Hepatocyte (in vitro differentiated cells): ENCODE results near the gene FGGY. TPM values are rescaled to one million over a fixed set of nuclear protein-coding genes. Genes with fewer than 3 reads are reported as not detected.

ENCODE experiments used
- DNase-seq: peaks from one replicate; pipeline ENCODE4 v3.0.0-alpha.2; 2016; ENCODE audit warnings: low spot score
- H2AFZ ChIP-seq: fragments of 200-600 bp; sonication (generic); 2 replicates; pipeline ENCODE4 v1.6.0; 2016; ENCODE audit warnings: antibody characterized with exemption, mild to moderate bottlenecking
- H3K27ac ChIP-seq: fragments of 200-600 bp; sonication (generic); 2 replicates; pipeline ENCODE4 v1.5.1; 2016; ENCODE audit warnings: mild to moderate bottlenecking
- H3K27me3 ChIP-seq: fragments of 200-600 bp; sonication (generic); 2 replicates; pipeline ENCODE4 v1.6.1; 2016
- H3K36me3 ChIP-seq: fragments of 200-600 bp; sonication (generic); replicated peaks from 2 replicates; pipeline ENCODE4 v1.5.1; 2016; ENCODE audit warnings: low read depth; ENCODE audit not compliant: insufficient read depth
- H3K4me1 ChIP-seq: fragments of 200-600 bp; sonication (generic); 2 replicates; pipeline ENCODE4 v1.5.1; 2016; ENCODE audit warnings: mild to moderate bottlenecking, moderate library complexity; ENCODE audit not compliant: insufficient read depth
- H3K4me2 ChIP-seq: fragments of 200-600 bp; sonication (generic); 2 replicates; pipeline ENCODE4 v1.6.0; 2016
- H3K4me3 ChIP-seq: fragments of 200-600 bp; sonication (generic); 2 replicates; pipeline ENCODE4 v1.5.1; 2016; ENCODE audit warnings: mild to moderate bottlenecking
- H3K79me2 ChIP-seq: fragments of 200-600 bp; sonication (generic); 2 replicates; pipeline ENCODE4 v1.6.0; 2017; ENCODE audit warnings: mild to moderate bottlenecking
- H3K9me2 ChIP-seq: fragments of 200-600 bp; sonication (generic); replicated peaks from 2 replicates; pipeline ENCODE4 v1.6.0; 2017; ENCODE audit warnings: mild to moderate bottlenecking; ENCODE audit not compliant: insufficient read depth
- H3K9me3 ChIP-seq: fragments of 200-600 bp; sonication (generic); 2 replicates; pipeline ENCODE4 v1.5.1; 2016; ENCODE audit warnings: low read depth, mild to moderate bottlenecking
- H4K20me1 ChIP-seq: fragments of 200-600 bp; sonication (generic); 2 replicates; pipeline ENCODE4 v1.6.0; 2016; ENCODE audit warnings: mild to moderate bottlenecking; ENCODE audit not compliant: insufficient read depth, poor library complexity, severe bottlenecking
- CTCF ChIP-seq: fragments of 200-600 bp; sonication (generic); IDR thresholded peaks from 2 replicates; pipeline ENCODE4 v1.5.1; 2016; ENCODE audit warnings: antibody characterized with exemption, mild to moderate bottlenecking; ENCODE audit not compliant: poor library complexity
- EZH2 ChIP-seq: fragments of 200-600 bp; sonication (generic); IDR thresholded peaks from 2 replicates; pipeline ENCODE4 v1.6.1; 2016; ENCODE audit warnings: antibody characterized with exemption, mild to moderate bottlenecking, borderline replicate concordance
- EZH2phosphoT487 ChIP-seq: fragments of 200-600 bp; sonication (generic); IDR thresholded peaks from one replicate; pipeline ENCODE4 v1.6.1; 2018; ENCODE audit warnings: antibody characterized with exemption, mild to moderate bottlenecking, low read depth, moderate library complexity; ENCODE audit not compliant: unreplicated experiment, severe bottlenecking
- WGBS: methylation state at CpG from one replicate; pipeline ENCODE4 v1.1.6; 2016; ENCODE audit warnings: low lambda C conversion rate; ENCODE audit errors: missing lambda C conversion rate; 5-methylcytosine and 5-hydroxymethylcytosine counted together
- polyA plus RNA-seq: library from polyadenylated mRNA; unstranded; fragments of >200 nt; fragmentation: Nextera tagmentation; extraction: Ambion mirVana; gene quantifications from 2 replicates; pipeline ENCODE4 v1.2.1, GENCODE V29; 2016
- total RNA-seq: library from RNA; depleted of rRNA; stranded (reverse); fragments of >200 nt; gene quantifications from 2 replicates; pipeline ENCODE4 v1.2.3, GENCODE V29; 2014

The FGGY gene
- total and polyA plus RNA-seq, 2 experiments from 2014 or later: 18.0 to 20.6 TPM

GRCh38 chr1:59340411-59341307 lies 43.8 kb downstream of the FGGY start:
- no peaks in the 10 kb centered on the region for H3K36me3 ChIP-seq
- H3K9me3 ChIP-seq: no peaks in the 10 kb centered on the region
- no peaks in the 10 kb centered on the region for H3K4me1 ChIP-seq
- TF ChIP-seq EZH2: no peak
- no peak for TF ChIP-seq CTCF
- TF ChIP-seq EZH2phosphoT487: no peak
- no peaks in the 10 kb centered on the region for H3K79me2 ChIP-seq
- H3K4me3 ChIP-seq: no peak overlapping the region
- 91% methylated on average over 5 of the region's 5 CpGs for WGBS
- no peak for DNase-seq
- H3K27me3 ChIP-seq: no peaks in the 10 kb centered on the region
- no peak overlapping the region for H3K4me2 ChIP-seq
- no peaks in the 10 kb centered on the region for H3K9me2 ChIP-seq
- no peak overlapping the region for H3K27ac ChIP-seq
- H4K20me1 ChIP-seq: no peaks in the 10 kb centered on the region
- H2AFZ ChIP-seq: no peak overlapping the region

GRCh38 chr1:59342801-59343575 lies 46.1 kb downstream of the FGGY start:
- no peaks in the 10 kb centered on the region for H3K36me3 ChIP-seq
- H3K4me2 ChIP-seq: no peak overlapping the region
- no peak for DNase-seq
- H3K79me2 ChIP-seq: no peaks in the 10 kb centered on the region
- no peaks in the 10 kb centered on the region for H3K9me3 ChIP-seq
- H3K4me1 ChIP-seq: no peaks in the 10 kb centered on the region
- H4K20me1 ChIP-seq: no peaks in the 10 kb centered on the region
- no peak overlapping the region for H3K27ac ChIP-seq
- no peak overlapping the region for H3K4me3 ChIP-seq
- WGBS: 83% methylated on average over 3 of the region's 3 CpGs
- H3K9me2 ChIP-seq: no peaks in the 10 kb centered on the region
- no peak overlapping the region for H2AFZ ChIP-seq
- H3K27me3 ChIP-seq: no peaks in the 10 kb centered on the region
- no peak for TF ChIP-seq EZH2

GRCh38 chr1:59343576-59343840 lies 46.6 kb downstream of the FGGY start:
- DNase-seq: no peak
- no peaks in the 10 kb centered on the region for H3K9me3 ChIP-seq
- no peaks in the 10 kb centered on the region for H3K36me3 ChIP-seq
- no peak overlapping the region for H2AFZ ChIP-seq
- no peaks in the 10 kb centered on the region for H3K27me3 ChIP-seq
- WGBS: 83% methylated on average over 1 of the region's 1 CpG
- no peak overlapping the region for H3K27ac ChIP-seq
- H3K4me3 ChIP-seq: no peak overlapping the region
- H3K9me2 ChIP-seq: no peaks in the 10 kb centered on the region
- TF ChIP-seq EZH2: no peak
- TF ChIP-seq EZH2phosphoT487: no peak
- H3K4me2 ChIP-seq: no peak overlapping the region
- H3K4me1 ChIP-seq: no peaks in the 10 kb centered on the region
- no peaks in the 10 kb centered on the region for H3K79me2 ChIP-seq
- H4K20me1 ChIP-seq: no peaks in the 10 kb centered on the region

GRCh38 chr1:59345221-59345620 lies 48.3 kb downstream of the FGGY start:
- no peaks in the 10 kb centered on the region for H3K79me2 ChIP-seq
- no peaks in the 10 kb centered on the region for H4K20me1 ChIP-seq
- H3K4me2 ChIP-seq: no peak overlapping the region
- H3K36me3 ChIP-seq: no peaks in the 10 kb centered on the region
- no peaks in the 10 kb centered on the region for H3K9me2 ChIP-seq
- H3K9me3 ChIP-seq: no peaks in the 10 kb centered on the region
- 79% methylated on average over 1 of the region's 1 CpG for WGBS
- DNase-seq: no peak
- no peak for TF ChIP-seq EZH2
- TF ChIP-seq EZH2phosphoT487: no peak
- no peak for TF ChIP-seq CTCF
- no peak overlapping the region for H3K4me3 ChIP-seq
- H2AFZ ChIP-seq: no peak overlapping the region
- no peaks in the 10 kb centered on the region for H3K27me3 ChIP-seq
- no peak overlapping the region for H3K27ac ChIP-seq
- H3K4me1 ChIP-seq: no peaks in the 10 kb centered on the region
